Mesothelial cell of epicardium (in vitro differentiated cells): ENCODE measurements around the gene C19orf47. TPM values are rescaled to one million over a fixed set of nuclear protein-coding genes. Genes with fewer than 3 reads are reported as not detected.

Experiments
- DNase-seq, 2 experiments: peaks; one replicate each; pipeline ENCODE4 v3.0.0; 2021; ENCODE audit warnings: low spot score in 2 of 2; ENCODE audit not compliant: unreplicated experiment in 2 of 2
- H3K27ac Mint-ChIP-seq: 2 replicates; pipeline ENCODE4 v1.8.0; 2021; ENCODE audit warnings: mixed read lengths
- H3K27me3 Mint-ChIP-seq: 2 replicates; pipeline ENCODE4 v1.8.0; 2021; ENCODE audit warnings: low read depth, mixed read lengths
- H3K36me3 Mint-ChIP-seq: 2 replicates; pipeline ENCODE4 v1.8.0; 2021; ENCODE audit warnings: mixed read lengths
- H3K4me1 Mint-ChIP-seq: 2 replicates; pipeline ENCODE4 v1.8.0; 2021; ENCODE audit warnings: mixed read lengths
- H3K4me3 Mint-ChIP-seq: 2 replicates; pipeline ENCODE4 v1.8.0; 2021; ENCODE audit warnings: mild to moderate bottlenecking, moderate library complexity, mixed read lengths
- H3K9me3 Mint-ChIP-seq: 2 replicates; pipeline ENCODE4 v1.8.0; 2021; ENCODE audit warnings: mixed read lengths
- CTCF ChIP-seq: fragments of 200-600 bp; sonication (generic); IDR thresholded peaks from one replicate; pipeline ENCODE4 v1.5.0; 2021; ENCODE audit warnings: antibody characterized with exemption; ENCODE audit not compliant: unreplicated experiment
- total RNA-seq: library from RNA; stranded (reverse); gene quantifications from 3 replicates; pipeline ENCODE4 v1.2.1, GENCODE V29; 2021

C19orf47 gene
- total RNA-seq = 15.3 to 17.8 TPM (median 16.3 TPM) in 3 replicates

- H3K27ac Mint-ChIP-seq = peak within 1 kb of the TSS; percentile 94
- H3K27me3 Mint-ChIP-seq = no peaks in the 10 kb centered on the region
- peaks cover 12% of the 10 kb centered on the region for H3K4me1 Mint-ChIP-seq
- no peaks in the 10 kb centered on the region for H3K9me3 Mint-ChIP-seq
- no peak for TF ChIP-seq CTCF
- peak; percentile 99 to 100 for DNase-seq
- peaks cover 1% of the 10 kb centered on the region for H3K36me3 Mint-ChIP-seq
- H3K4me3 Mint-ChIP-seq = peak within 1 kb of the TSS; percentile 88
Measured at GRCh38 chr19:40348125-40348913, at the start of gene C19orf47, which contains the start of gene PLD3. Gene C19orf47, minus strand, starts transcription at chr19:40348397. Its CDS starts 6,540 bp downstream, at chr19:40341857. Gene PLD3, plus strand, starts transcription at chr19:40348695. Its CDS starts 17,789 bp downstream, at chr19:40366484.

- H3K4me1 Mint-ChIP-seq = peaks cover 2% of the 10 kb centered on the region
- H3K27me3 Mint-ChIP-seq = no peaks in the 10 kb centered on the region
- no peaks in the 10 kb centered on the region for H3K9me3 Mint-ChIP-seq
- H3K4me3 Mint-ChIP-seq = no peak overlapping the region
- no peak for DNase-seq
- TF ChIP-seq CTCF = no peak
- no peaks in the 10 kb centered on the region for H3K36me3 Mint-ChIP-seq
- H3K27ac Mint-ChIP-seq = no peak overlapping the region
Measured at GRCh38 chr19:40397568-40397906, 49.3 kb upstream of the C19orf47 start.

- no peak for DNase-seq
- H3K36me3 Mint-ChIP-seq = no peaks in the 10 kb centered on the region
- H3K9me3 Mint-ChIP-seq = no peaks in the 10 kb centered on the region
Measured at GRCh38 chr19:40396886-40397567, 48.8 kb upstream of the C19orf47 start.

GRCh38 chr19:40395956-40396355, 47.8 kb upstream of the C19orf47 start:
- Mint-ChIP-seq H3K4me1 (peaks cover 6% of the 10 kb centered on the region), H3K27ac (no peak overlapping the region), H3K4me3 (no peak overlapping the region), H3K36me3 (no peaks in the 10 kb centered on the region), H3K9me3 (no peaks in the 10 kb centered on the region), H3K27me3 (no peaks in the 10 kb centered on the region)
- no peak for TF ChIP-seq CTCF
- no peak for DNase-seq

More at GRCh38 chr19:40396886-40397567, 48.8 kb upstream of the C19orf47 start:
- Mint-ChIP-seq H3K4me3 (no peak overlapping the region), H3K27ac (no peak overlapping the region), H3K27me3 (no peaks in the 10 kb centered on the region), H3K4me1 (peaks cover 6% of the 10 kb centered on the region)
- no peak for TF ChIP-seq CTCF

GRCh38 chr19:40394816-40395210, 46.6 kb upstream of the C19orf47 start:
- Mint-ChIP-seq H3K4me1 (peaks cover 6% of the 10 kb centered on the region), H3K4me3 (no peak overlapping the region), H3K27ac (no peak overlapping the region), H3K27me3 (no peaks in the 10 kb centered on the region), H3K9me3 (no peaks in the 10 kb centered on the region), H3K36me3 (no peaks in the 10 kb centered on the region)
- TF ChIP-seq CTCF = no peak
- no peak for DNase-seq
